H1 (cell line): ENCODE results near the gene ACTR3C. TPM values are rescaled to one million over a fixed set of nuclear protein-coding genes. Genes with fewer than 3 reads are reported as not detected.

Experiments
- CTCF ChIA-PET: fragments of 300-600 bp; sonication (Branson Sonifier 250); formaldehyde crosslinking; loops from one replicate; lab custom pipeline; 2021; ENCODE audit not compliant: partially characterized antibody; lab: Charles Lee
- POLR2A ChIA-PET: fragments of 300-600 bp; sonication (Branson Sonifier 250); formaldehyde crosslinking; loops from one replicate; lab custom pipeline; 2021; ENCODE audit warnings: inconsistent platforms; ENCODE audit not compliant: partially characterized antibody; lab: Charles Lee
- DNase-seq, 2 experiments: peaks; one replicate each; pipeline versions ENCODE4 v3.0.0 to v3.0.0-alpha.2; 2010 to 2022; ENCODE audit warnings: low spot score in 2 of 2, low read depth in 1 of 2, mixed read lengths in 1 of 2
- FAIRE-seq: peaks from 2 replicates; lab custom pipeline; 2011; peaks lifted over from hg19 to GRCh38; lab: Jason Lieb, UNC
- H2AFZ ChIP-seq: 2 replicates; pipeline ENCODE4 v1.8.1; 2012; ENCODE audit warnings: low read length, inconsistent platforms
- H2AK5ac ChIP-seq: 2 replicates; pipeline ENCODE4 v1.6.1; 2013; ENCODE audit warnings: low read depth, low read length
- H2BK120ac ChIP-seq: replicated peaks from 2 replicates; pipeline ENCODE3; 2013; ENCODE audit warnings: low read depth, low read length, inconsistent platforms
- H2BK12ac ChIP-seq: 2 replicates; pipeline ENCODE4 v1.6.1; 2013; ENCODE audit warnings: low read depth, low read length
- H2BK15ac ChIP-seq: 2 replicates; pipeline ENCODE4 v1.6.1; 2013; ENCODE audit warnings: low read length
- H2BK20ac ChIP-seq: 2 replicates; pipeline ENCODE4 v1.6.1; 2013; ENCODE audit warnings: low read length
- H2BK5ac ChIP-seq: 2 replicates; pipeline ENCODE4 v1.6.1; 2013; ENCODE audit warnings: low read depth, low read length
- H3K14ac ChIP-seq: 2 replicates; pipeline ENCODE4 v1.6.1; 2013; ENCODE audit warnings: inconsistent platforms; ENCODE audit not compliant: insufficient read length
- H3K18ac ChIP-seq: 2 replicates; pipeline ENCODE4 v1.6.1; 2013; ENCODE audit warnings: low read length; ENCODE audit errors: extremely low read depth
- H3K23ac ChIP-seq: 2 replicates; pipeline ENCODE4 v1.6.1; 2013; ENCODE audit warnings: inconsistent platforms; ENCODE audit not compliant: insufficient read length
- H3K23me2 ChIP-seq: 2 replicates; pipeline ENCODE4 v1.6.1; 2013; ENCODE audit warnings: low read depth, low read length
- H3K27ac ChIP-seq: 2 replicates; pipeline ENCODE4 v1.6.1; 2011; ENCODE audit warnings: low read depth, low read length, inconsistent platforms
- H3K27me3 ChIP-seq, 4 experiments: replicated peaks in 1 of 4; 1 replicate in 1 of 4; 2 replicates in 3 of 4; pipeline versions ENCODE4 v1.6.1 to v1.8.1; 2011 to 2013; ENCODE audit warnings: low read length in 3 of 4, mild to moderate bottlenecking in 3 of 4, inconsistent platforms in 2 of 4, mixed read lengths in 2 of 4, moderate library complexity in 1 of 4; ENCODE audit not compliant: control insufficient read depth in 3 of 4, insufficient read depth in 3 of 4; ENCODE audit errors: extremely low read depth in 1 of 4
- H3K36me3 ChIP-seq, 4 experiments: 2 replicates each; pipeline versions ENCODE4 v1.6.1 to v1.8.1; 2011 to 2013; ENCODE audit warnings: mild to moderate bottlenecking in 4 of 4, low read length in 3 of 4, moderate library complexity in 2 of 4, control low read depth in 1 of 4, inconsistent platforms in 1 of 4; ENCODE audit not compliant: insufficient read depth in 4 of 4, control insufficient read depth in 2 of 4
- H3K4ac ChIP-seq: replicated peaks from 2 replicates; pipeline ENCODE3; 2013; ENCODE audit warnings: low read length, low read depth, mixed read lengths, inconsistent platforms; ENCODE audit not compliant: insufficient read length
- H3K4me1 ChIP-seq, 4 experiments: replicated peaks in 1 of 4; 1 replicate in 1 of 4; 2 replicates in 3 of 4; pipeline versions ENCODE4 v1.6.1 to v1.8.1; 2011 to 2013; ENCODE audit warnings: low read length in 3 of 4, inconsistent platforms in 2 of 4, mixed read lengths in 1 of 4; ENCODE audit not compliant: insufficient read depth in 4 of 4, control insufficient read depth in 3 of 4
- H3K4me2 ChIP-seq, 2 experiments: 2 replicates each; pipeline versions ENCODE4 v1.6.1 to v1.8.1; 2011 to 2013; ENCODE audit warnings: low read depth in 2 of 2, low read length in 2 of 2, control low read depth in 1 of 2, inconsistent platforms in 1 of 2, mild to moderate bottlenecking in 1 of 2; ENCODE audit not compliant: insufficient read depth in 1 of 2
- H3K4me3 ChIP-seq, 4 experiments: fragments of 200-600, 300-600 bp in 1 of 4; sonication (generic), shearing (Covaris generic), sonication (Bioruptor Twin) in 1 of 4; 2 replicates each; pipeline versions ENCODE4 v1.5.1 to v1.8.1; 2011 to 2016; ENCODE audit warnings: low read length in 4 of 4, low read depth in 3 of 4, control low read depth in 2 of 4, inconsistent platforms in 2 of 4, mild to moderate bottlenecking in 2 of 4, mixed read lengths in 1 of 4, moderate library complexity in 1 of 4; ENCODE audit not compliant: insufficient read depth in 2 of 4; ENCODE audit errors: extremely low read depth in 1 of 4
- H3K56ac ChIP-seq: replicated peaks from 2 replicates; pipeline ENCODE3; 2013; ENCODE audit warnings: low read depth, mild to moderate bottlenecking, mixed read lengths, low read length, inconsistent platforms; ENCODE audit not compliant: insufficient read length
- H3K79me1 ChIP-seq: 2 replicates; pipeline ENCODE4 v1.6.1; 2013; ENCODE audit warnings: low read depth, low read length, control low read depth
- H3K79me2 ChIP-seq, 2 experiments: 2 replicates each; pipeline versions ENCODE4 v1.6.1 to v1.8.1; 2012 to 2013; ENCODE audit warnings: low read length in 2 of 2, mild to moderate bottlenecking in 2 of 2, inconsistent platforms in 1 of 2; ENCODE audit not compliant: insufficient read depth in 2 of 2, control insufficient read depth in 1 of 2
- H3K9ac ChIP-seq, 4 experiments: replicated peaks in 1 of 4; 1 replicate in 1 of 4; 2 replicates in 3 of 4; pipeline versions ENCODE4 v1.6.1 to v1.8.1; 2011 to 2013; ENCODE audit warnings: low read depth in 3 of 4, low read length in 3 of 4, control low read depth in 2 of 4, mild to moderate bottlenecking in 2 of 4, moderate library complexity in 2 of 4, inconsistent platforms in 1 of 4; ENCODE audit errors: extremely low read depth in 1 of 4
- H3K9me3 ChIP-seq, 2 experiments: 2 replicates each; pipeline versions ENCODE4 v1.6.1 to v1.8.1; 2012 to 2013; ENCODE audit warnings: mild to moderate bottlenecking in 2 of 2, moderate library complexity in 2 of 2, control low read depth in 1 of 2, inconsistent platforms in 1 of 2, low read depth in 1 of 2, low read length in 1 of 2, mixed read lengths in 1 of 2; ENCODE audit not compliant: insufficient read depth in 2 of 2
- H4K20me1 ChIP-seq, 2 experiments: replicated peaks in 1 of 2; 2 replicates each; pipeline versions ENCODE3 to v1.8.1; 2011 to 2013; ENCODE audit warnings: inconsistent platforms in 2 of 2, low read length in 2 of 2, mild to moderate bottlenecking in 1 of 2; ENCODE audit not compliant: insufficient read depth in 2 of 2, control insufficient read depth in 1 of 2
- H4K5ac ChIP-seq: 2 replicates; pipeline ENCODE4 v1.6.1; 2013; ENCODE audit warnings: low read length, low read depth, mixed read lengths, inconsistent platforms; ENCODE audit not compliant: insufficient read length
- H4K8ac ChIP-seq: 2 replicates; pipeline ENCODE4 v1.8.0; 2013; ENCODE audit warnings: mild to moderate bottlenecking, moderate library complexity, low read length, inconsistent platforms; ENCODE audit not compliant: insufficient read depth; ENCODE audit errors: extremely low read depth
- H4K91ac ChIP-seq: replicated peaks from 2 replicates; pipeline ENCODE3; 2013; ENCODE audit warnings: low read length, mixed read lengths, inconsistent platforms; ENCODE audit not compliant: insufficient read length
- ATF2 ChIP-seq: IDR thresholded peaks from 2 replicates; pipeline ENCODE4 v1.6.1; 2012; ENCODE audit warnings: low read length, inconsistent platforms
- BACH1 ChIP-seq: IDR thresholded peaks from 2 replicates; pipeline ENCODE4 v1.6.1; 2012; ENCODE audit warnings: low read length, improper control_type of control experiment
- BCL11A ChIP-seq, 2 experiments: IDR thresholded peaks; one replicate each; pipeline ENCODE4 v1.6.1; 2011; ENCODE audit warnings: low read depth in 2 of 2, low read length in 2 of 2, mild to moderate bottlenecking in 2 of 2
- CBX5 ChIP-seq: fragments of 300-800, 300-1000 bp; sonication (generic); IDR thresholded peaks from 2 replicates; pipeline ENCODE4 v1.7.1; 2016; ENCODE audit warnings: antibody characterized with exemption, low read length, low read depth
- EZH2 ChIP-seq: fragments of 200-600 bp; sonication (generic); IDR thresholded peaks from 2 replicates; pipeline ENCODE4 v1.7.1; 2012; ENCODE audit warnings: low read depth, mild to moderate bottlenecking, moderate library complexity, low read length, inconsistent platforms; ENCODE audit not compliant: severe bottlenecking
- GABPA ChIP-seq: IDR thresholded peaks from 2 replicates; pipeline ENCODE4 v1.6.1; 2011; ENCODE audit warnings: mild to moderate bottlenecking, low read length, moderate library complexity, borderline replicate concordance; ENCODE audit not compliant: insufficient read depth
- HDAC2 ChIP-seq, 2 experiments: fragments of 300-600 bp in 1 of 2; sonication (generic) in 1 of 2; IDR thresholded peaks; 2 replicates each; pipeline ENCODE4 v1.6.1; 2011 to 2012; ENCODE audit warnings: low read depth in 2 of 2, low read length in 2 of 2, mild to moderate bottlenecking in 2 of 2, moderate library complexity in 2 of 2, borderline replicate concordance in 1 of 2, inconsistent platforms in 1 of 2
- HDAC6 ChIP-seq: IDR thresholded peaks from one replicate; pipeline ENCODE4 v1.7.1; 2012; ENCODE audit warnings: low read depth, mild to moderate bottlenecking, inconsistent platforms, low read length, moderate library complexity
- RBBP5 ChIP-seq: IDR thresholded peaks from 2 replicates; pipeline ENCODE4 v1.7.1; 2012; ENCODE audit warnings: low read depth, mild to moderate bottlenecking, inconsistent platforms, low read length, moderate library complexity, borderline replicate concordance
- SP2 ChIP-seq: IDR thresholded peaks from 2 replicates; pipeline ENCODE4 v1.6.1; 2012; ENCODE audit warnings: mild to moderate bottlenecking, low read length, inconsistent platforms
- TBP ChIP-seq: IDR thresholded peaks from 2 replicates; pipeline ENCODE4 v1.6.1; 2011; ENCODE audit warnings: low read depth, low read length, improper control_type of control experiment
- TEAD4 ChIP-seq: IDR thresholded peaks from 2 replicates; pipeline ENCODE4 v1.6.1; 2012; ENCODE audit warnings: low read depth, low read length, inconsistent platforms, mixed read lengths
- WGBS, 2 experiments: shearing (Covaris generic) in 1 of 2; methylation state at CpG; one replicate each; pipeline versions ENCODE4 v1.1.6 to v1.1.7; 2013 to 2015; ENCODE audit warnings: low lambda C conversion rate in 2 of 2, mixed read lengths in 2 of 2, inconsistent platforms in 1 of 2, low coverage in 1 of 2, missing lambda C conversion rate in 1 of 2; ENCODE audit not compliant: insufficient replicate concordance in 2 of 2, insufficient coverage in 1 of 2, insufficient read length in 1 of 2; ENCODE audit errors: extremely low coverage in 1 of 2, missing lambda C conversion rate in 1 of 2; 5-methylcytosine and 5-hydroxymethylcytosine counted together
- polyA plus RNA-seq, 7 experiments: library from polyadenylated mRNA; depleted of rRNA in 3 of 7; stranded (reverse) in 5 of 7; unstranded in 2 of 7; fragments of >200 nt in 5 of 7; fragments of 200-250 nt in 2 of 7; gene quantifications; 1 replicate in 5 of 7; 2 replicates in 1 of 7; 4 replicates in 1 of 7; pipeline versions ENCODE4 v1.2.1 to v1.2.3, GENCODE V29; 2011 to 2013; ENCODE audit warnings: missing spikeins in 2 of 7, mixed read lengths in 2 of 7
- total RNA-seq: library from RNA; stranded (reverse); fragmentation: NEBNext Ultra II Directional; extraction: Animal tissue kit (Norgen Biotek cat#: 25700); gene quantifications from 2 replicates; pipeline ENCODE4 v1.2.1, GENCODE V29; 2021

The ACTR3C gene
- total and polyA plus RNA-seq, 2 of the 8 experiments (the other 6 are each of a cell fraction or from before 2014, with no cell fraction given), result 1.5 TPM; not detected in 1

GRCh38 chr7:150311146-150311545 lies 12.2 kb downstream of the ACTR3C start:
- H3K23ac ChIP-seq, result no peak overlapping the region
- no peak overlapping the region for H3K27ac ChIP-seq
- H2BK5ac ChIP-seq, result no peak overlapping the region
- no peak overlapping the region for H3K4me2 ChIP-seq
- no peak overlapping the region for H4K5ac ChIP-seq
- no peak overlapping the region for H3K56ac ChIP-seq
- no peak overlapping the region for H3K14ac ChIP-seq
- H3K18ac ChIP-seq, result no peak overlapping the region; the same call in 1 of the 2 replicates
- no peak overlapping the region for H2AFZ ChIP-seq
- WGBS, 2 experiments, result 93% methylated on average over 4 of the region's 4 CpGs; no CpG with 5 or more reads in 1 of the 2 experiments
- no peaks in the 10 kb centered on the region for H3K36me3 ChIP-seq
- peaks cover 0 to 19% (median 8%) of the 10 kb centered on the region in 4 experiments; a peak in 6 of 7 replicates for H3K4me1 ChIP-seq
- POLR2A ChIA-PET, result interaction anchor here (0.9 kb wide), 1 partner anchor 39 kb away, joined by 3 read pairs; no protein-coding TSS in a partner anchor
- no peaks in the 10 kb centered on the region; the same call in 1 of the 2 replicates for H3K23me2 ChIP-seq
- H3K9me3 ChIP-seq, result 0 out of 4 replicates have a peak, but pooled peaks cover 0 to 4% of the 10 kb centered on the region in 2 experiments
- H3K79me2 ChIP-seq, result no peaks in the 10 kb centered on the region
- H2BK15ac ChIP-seq, result no peak overlapping the region
- H2BK20ac ChIP-seq, result peak overlapping the region; percentile 17; the same call in 1 of the 2 replicates
- peaks cover 0 to 6% (median 0%) of the 10 kb centered on the region in 4 experiments; a peak in 2 of 7 replicates for H3K27me3 ChIP-seq
- no peak overlapping the region for H2BK12ac ChIP-seq
- DNase-seq (no peak), FAIRE-seq (no peak)
- H3K9ac ChIP-seq, result no peak overlapping the region
- H2BK120ac ChIP-seq, result no peak overlapping the region
- H3K4ac ChIP-seq, result no peak overlapping the region
- no peaks in the 10 kb centered on the region for H3K79me1 ChIP-seq
- no peaks in the 10 kb centered on the region for H4K20me1 ChIP-seq
- no peak overlapping the region for H3K4me3 ChIP-seq
- CTCF ChIA-PET, result no interaction called here
- H4K91ac ChIP-seq, result no peak overlapping the region
- H2AK5ac ChIP-seq, result no peak overlapping the region
- no peak overlapping the region for H4K8ac ChIP-seq
- TF ChIP-seq BACH1 (no peak), ATF2 (no peak), EZH2 (no peak), HDAC6 (no peak), TEAD4 (no peak), BCL11A (IDR thresholded peaks at IDR 0.05; ENCODE audit: low read depth in 2 of 2, low read length in 2 of 2) (no peak), TBP (no peak), CBX5 (no peak), RBBP5 (no peak), HDAC2 (IDR thresholded peaks at IDR 0.05; ENCODE audit: borderline replicate concordance in 1 of 2, low read depth in 2 of 2, low read length in 2 of 2) (no peak), GABPA (no peak), SP2 (no peak)
